GM18502 (cell line): ENCODE measurements around the gene YLPM1.

Source experiments
- ATAC-seq: cut with Tn5 transposase; IDR thresholded peaks from one replicate; pipeline ENCODE4 v1.9.1; 2021; ENCODE audit warnings: mild to moderate bottlenecking; ENCODE audit not compliant: unreplicated experiment, poor library complexity

Gene YLPM1

GRCh38 chr14:74840603-74841030, 77.5 kb downstream of the YLPM1 start:
- no peak for ATAC-seq

GRCh38 chr14:74841230-74842207, 78.4 kb downstream of the YLPM1 start:
- peak; percentile 71 for ATAC-seq

- no peak for ATAC-seq
Measured at GRCh38 chr14:74843653-74844052, 80.5 kb downstream of the YLPM1 start.

- ATAC-seq, result no peak
Measured at GRCh38 chr14:74846168-74846567, 83.1 kb downstream of the YLPM1 start.

GRCh38 chr14:74846968-74847665, 84.0 kb downstream of the YLPM1 start:
- no peak for ATAC-seq

- ATAC-seq, result no peak
Measured at GRCh38 chr14:74848768-74849167, 85.7 kb downstream of the YLPM1 start.

- ATAC-seq, result no peak
Measured at GRCh38 chr14:74852922-74853530, 89.9 kb downstream of the YLPM1 start.

GRCh38 chr14:74853581-74853980, 90.5 kb downstream of the YLPM1 start:
- ATAC-seq, result no peak

- ATAC-seq, result no peak
Measured at GRCh38 chr14:74855021-74855420, 91.9 kb downstream of the YLPM1 start.

- no peak for ATAC-seq
Measured at GRCh38 chr14:74855945-74856344, 92.8 kb downstream of the YLPM1 start.

- no peak for ATAC-seq
Measured at GRCh38 chr14:74856366-74856765, 93.2 kb downstream of the YLPM1 start.

GRCh38 chr14:74858022-74858421, 94.9 kb downstream of the YLPM1 start:
- no peak for ATAC-seq

GRCh38 chr14:74859757-74860552, 96.8 kb downstream of the YLPM1 start:
- no peak for ATAC-seq

- ATAC-seq, result no peak
Measured at GRCh38 chr14:74860899-74861733, 98.0 kb downstream of the YLPM1 start.

- no peak for ATAC-seq
Measured at GRCh38 chr14:74861734-74862090, 98.6 kb downstream of the YLPM1 start.

GRCh38 chr14:74863274-74863673, 100.2 kb downstream of the YLPM1 start:
- ATAC-seq, result no peak

GRCh38 chr14:74864198-74864597, 101.1 kb downstream of the YLPM1 start:
- ATAC-seq, result no peak

GRCh38 chr14:74865156-74865555, 102.0 kb downstream of the YLPM1 start:
- ATAC-seq, result no peak

GRCh38 chr14:74866708-74867389, 103.7 kb downstream of the YLPM1 start:
- no peak for ATAC-seq
